OCI-LY7 (cell line): ENCODE measurements around the gene REN. TPM values are rescaled to one million over a fixed set of nuclear protein-coding genes. Genes with fewer than 3 reads are reported as not detected.

Experiments
- BruUV-seq: library from RNA; stranded (reverse); fragments of 400-500 nt; replicated peaks from 2 replicates; lab custom pipeline; 2021; lab: Mats Ljungman, UMichigan
- CTCF ChIA-PET: fragments of 300-600 bp; sonication (Branson Sonifier 250); formaldehyde crosslinking; loops from one replicate; lab custom pipeline; 2022; ENCODE audit warnings: antibody characterized with exemption; ENCODE audit not compliant: unreplicated experiment; lab: Charles Lee
- POLR2A ChIA-PET: fragments of 300-600 bp; sonication (Branson Sonifier 250); formaldehyde crosslinking; loops from one replicate; lab custom pipeline; 2022; ENCODE audit warnings: antibody characterized with exemption; lab: Charles Lee
- DNase-seq: peaks from one replicate; pipeline ENCODE4 v3.0.0-alpha.2; 2015; ENCODE audit warnings: low spot score
- H2AFZ ChIP-seq: fragments of 200-600 bp; sonication (generic), shearing (Covaris generic); 2 replicates; pipeline ENCODE4 v1.6.1; 2014; ENCODE audit warnings: mild to moderate bottlenecking, antibody characterized with exemption, low read length, moderate library complexity
- H3K27ac ChIP-seq: fragments of 200-600 bp; sonication (generic); 2 replicates; pipeline ENCODE4 v1.5.1; 2014; ENCODE audit warnings: mixed run types, low read depth, mild to moderate bottlenecking, moderate library complexity, low read length, inconsistent platforms; ENCODE audit not compliant: poor library complexity, severe bottlenecking
- H3K36me3 ChIP-seq: fragments of 200-600 bp; sonication (generic); 2 replicates; pipeline ENCODE4 v1.6.1; 2014; ENCODE audit warnings: mild to moderate bottlenecking, antibody characterized with exemption, low read length, moderate library complexity, mixed read lengths; ENCODE audit not compliant: insufficient read depth
- H3K4me1 ChIP-seq: fragments of 200-600 bp; sonication (generic); 2 replicates; pipeline ENCODE4 v1.5.1; 2014; ENCODE audit warnings: mild to moderate bottlenecking, low read length; ENCODE audit not compliant: insufficient read depth, poor library complexity, severe bottlenecking
- H3K4me2 ChIP-seq: fragments of 200-600 bp; sonication (generic); 2 replicates; pipeline ENCODE4 v1.6.1; 2014; ENCODE audit warnings: mild to moderate bottlenecking, low read length
- H3K4me3 ChIP-seq: fragments of 200-600 bp; sonication (generic); 2 replicates; pipeline ENCODE4 v1.5.1; 2014; ENCODE audit warnings: mild to moderate bottlenecking, low read depth, low read length; ENCODE audit not compliant: poor library complexity, severe bottlenecking
- H3K79me2 ChIP-seq: fragments of 200-600 bp; sonication (generic); 2 replicates; pipeline ENCODE4 v1.6.1; 2016; ENCODE audit warnings: low read depth, mild to moderate bottlenecking, low read length, moderate library complexity, mixed read lengths; ENCODE audit not compliant: insufficient read depth
- H3K9me2 ChIP-seq: fragments of 200-600 bp; sonication (generic); 2 replicates; pipeline ENCODE4 v1.6.1; 2016; ENCODE audit warnings: mild to moderate bottlenecking, low read length, mixed read lengths; ENCODE audit not compliant: insufficient read depth
- H3K9me3 ChIP-seq: fragments of 200-600 bp; sonication (generic); 2 replicates; pipeline ENCODE4 v1.6.1; 2014; ENCODE audit warnings: mild to moderate bottlenecking, mixed run types, low read length, mixed read lengths
- H4K20me1 ChIP-seq: fragments of 200-600 bp; sonication (generic); 2 replicates; pipeline ENCODE4 v1.6.1; 2014; ENCODE audit warnings: mild to moderate bottlenecking, antibody characterized with exemption, low read length, moderate library complexity, mixed read lengths; ENCODE audit not compliant: insufficient read depth
- CTCF ChIP-seq: fragments of 200-600 bp; sonication (generic); conservative IDR thresholded peaks from 2 replicates; pipeline ENCODE4 v1.5.1; 2014; ENCODE audit warnings: mild to moderate bottlenecking, antibody characterized with exemption, low read length, moderate library complexity, mixed read lengths
- EZH2phosphoT487 ChIP-seq: fragments of 200-600 bp; sonication (generic); IDR thresholded peaks from 2 replicates; pipeline ENCODE4 v1.6.1; 2018; ENCODE audit warnings: low read depth, borderline replicate concordance, mild to moderate bottlenecking, mixed run types, antibody characterized with exemption, low read length, moderate library complexity, mixed read lengths
- intact Hi-C: fragments of 100-400 bp; cut with micrococcal nuclease; formaldehyde crosslinking; loops from one replicate; pipeline ENCODE4 v1.10.0; 2022; ENCODE audit not compliant: unreplicated experiment
- total RNA-seq, 2 experiments: library from RNA; depleted of rRNA in 1 of 2; stranded (reverse); fragments of >200 nt in 1 of 2; shearing (Covaris generic) in 1 of 2; gene quantifications; 2 replicates each; pipeline ENCODE4 v1.2.3, GENCODE V29; 2014 to 2022

Gene REN
- total RNA-seq, 2 experiments from 2014 or later: not detected

GRCh38 chr1:204203206-204203767 lies 37.1 kb upstream of the REN start:
- Histone ChIP-seq H3K4me3 (no peak overlapping the region), H3K9me2 (no peaks in the 10 kb centered on the region), H2AFZ (no peak overlapping the region), H4K20me1 (no peaks in the 10 kb centered on the region), H3K79me2 (no peaks in the 10 kb centered on the region), H3K4me2 (no peak overlapping the region), H3K27ac (no peak overlapping the region), H3K9me3 (no peaks in the 10 kb centered on the region), H3K4me1 (no peaks in the 10 kb centered on the region), H3K36me3 (no peaks in the 10 kb centered on the region)
- ChIA-PET POLR2A (no interaction called here), CTCF (no interaction called here)
- intact Hi-C loops: no loop called here
- DNase-seq: no peak
- TF ChIP-seq EZH2phosphoT487: no peak
- TF ChIP-seq CTCF: no peak
- no TSS peak for BruUV-seq

DNA sequence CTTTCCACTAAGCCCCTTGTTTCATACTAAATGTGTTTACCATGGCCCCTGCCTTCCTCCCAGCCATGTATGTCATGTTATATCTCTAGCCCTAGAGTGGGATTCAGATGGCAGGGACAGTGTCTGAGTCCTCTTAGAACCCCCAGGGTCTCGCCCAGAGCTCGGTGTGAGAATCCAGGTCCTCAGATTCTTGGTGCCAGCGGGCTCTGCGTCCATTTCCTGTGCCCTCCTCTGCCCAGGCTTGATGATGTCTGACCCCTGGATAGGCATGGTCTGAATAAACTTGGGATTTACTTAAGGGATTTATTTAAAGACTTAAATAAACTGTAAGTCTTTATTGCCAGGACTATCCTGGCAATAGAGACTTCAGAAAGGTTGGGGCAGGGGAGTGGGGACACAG lies 36.3 kb upstream of the REN start:
- Histone ChIP-seq H3K4me1 (no peaks in the 10 kb centered on the region), H3K27ac (no peak overlapping the region), H2AFZ (no peak overlapping the region), H3K36me3 (no peaks in the 10 kb centered on the region), H4K20me1 (no peaks in the 10 kb centered on the region), H3K4me2 (no peak overlapping the region), H3K4me3 (no peak overlapping the region), H3K79me2 (no peaks in the 10 kb centered on the region), H3K9me2 (no peaks in the 10 kb centered on the region), H3K9me3 (no peaks in the 10 kb centered on the region)
- POLR2A ChIA-PET: no interaction called here
- no peak for DNase-seq
- CTCF ChIA-PET: no interaction called here
- intact Hi-C loops: no loop called here
- no peak for TF ChIP-seq EZH2phosphoT487
- TF ChIP-seq CTCF: no peak
- no TSS peak for BruUV-seq

DNA sequence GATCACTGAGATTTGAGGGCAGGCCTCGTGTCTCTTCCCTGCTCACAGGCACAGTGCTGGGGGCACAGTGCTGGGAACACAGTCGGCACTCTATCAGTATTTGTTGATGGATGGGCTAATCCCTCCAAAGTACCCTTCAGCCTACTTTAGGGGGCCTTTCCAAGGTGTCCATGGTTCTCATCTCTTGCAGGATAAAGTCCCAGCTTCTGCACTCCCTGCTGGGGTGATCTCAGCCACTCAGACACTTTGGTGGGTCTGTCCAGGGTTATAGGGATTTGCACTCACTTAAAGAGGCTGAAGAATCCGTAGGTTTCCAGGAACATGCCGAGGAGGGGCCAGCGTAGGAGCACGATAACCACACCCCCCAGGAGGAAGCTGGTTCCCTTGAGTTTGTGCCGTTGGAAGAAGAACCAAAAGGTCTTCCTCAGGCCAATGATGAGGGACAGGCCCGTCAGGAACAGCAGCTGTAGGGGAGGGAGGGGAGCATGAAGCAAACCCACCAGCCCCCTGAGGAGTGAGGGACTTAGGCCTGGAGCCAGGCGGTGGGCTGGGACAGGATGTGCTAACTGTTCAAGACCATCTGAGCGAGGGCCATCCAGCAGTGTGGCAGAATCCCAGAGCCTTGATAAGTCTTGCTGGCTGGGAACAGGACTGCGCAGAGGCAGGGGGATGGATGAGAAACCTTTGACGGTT lies 35.4 kb upstream of the REN start:
- H3K9me2 ChIP-seq: no peaks in the 10 kb centered on the region
- intact Hi-C loops: no loop called here
- CTCF ChIA-PET: interaction anchor here (0.6 kb wide), 1 partner anchor 29 kb away, joined by 3 read pairs; no protein-coding TSS in a partner anchor

More for the DNA sequence above, 35.4 kb upstream of the REN start:
- Histone ChIP-seq H4K20me1 (no peaks in the 10 kb centered on the region), H3K9me3 (no peaks in the 10 kb centered on the region), H3K4me2 (no peak overlapping the region), H3K36me3 (no peaks in the 10 kb centered on the region), H2AFZ (no peak overlapping the region), H3K79me2 (no peaks in the 10 kb centered on the region), H3K27ac (no peak overlapping the region), H3K4me1 (no peaks in the 10 kb centered on the region), H3K4me3 (no peak overlapping the region)
- no peak for DNase-seq
- TF ChIP-seq CTCF: no peak
- TF ChIP-seq EZH2phosphoT487: no peak
- POLR2A ChIA-PET: no interaction called here
- no TSS peak for BruUV-seq
